Stomach (tissue), 9 donors: ENCODE measurements around the gene LRRFIP1. TPM values are rescaled to one million over a fixed set of nuclear protein-coding genes. Genes with fewer than 3 reads are reported as not detected.

Experiments used
- DNase-seq, 2 donors: peaks; one replicate each; pipeline versions ENCODE4 v3.0.0 to v3.0.0-alpha.2; 2013 to 2019
- H3K27ac ChIP-seq, 5 donors: fragments of 200-600 bp in 4 of 5; sonication (generic) in 4 of 5; one replicate each; pipeline ENCODE4 v1.5.1; 2013 to 2019; ENCODE audit warnings: mild to moderate bottlenecking in 1 of 5, moderate library complexity in 1 of 5
- H3K27me3 ChIP-seq, 3 donors: fragments of 200-600 bp; sonication (generic); one replicate each; pipeline ENCODE4 v1.5.1; 2017 to 2019; ENCODE audit warnings: mixed run types in 1 of 3
- H3K36me3 ChIP-seq, 4 donors: fragments of 200-600 bp; sonication (generic); 1 replicate in 3 of 4; 2 replicates in 1 of 4; pipeline ENCODE4 v1.5.1; 2016 to 2019
- H3K4me1 ChIP-seq, 4 donors: fragments of 200-600 bp; sonication (generic); one replicate each; pipeline ENCODE4 v1.5.1; 2016 to 2019
- H3K4me3 ChIP-seq, 4 donors: fragments of 200-600 bp; sonication (generic) in 3 of 4; one replicate each; pipeline ENCODE4 v1.5.1; 2016 to 2019; ENCODE audit warnings: mild to moderate bottlenecking in 1 of 4
- H3K9me3 ChIP-seq, 4 donors: fragments of 200-600 bp; sonication (generic); one replicate each; pipeline ENCODE4 v1.5.1; 2016 to 2019
- EP300 ChIP-seq: sonication (generic); formaldehyde crosslinking; IDR thresholded peaks from one replicate; pipeline ENCODE4 v1.6.1; 2017; ENCODE audit warnings: antibody characterized with exemption
- POLR2A ChIP-seq, 4 donors: fragments of 450-650 bp; IDR thresholded peaks; one replicate each; pipeline ENCODE4 v1.6.1; 2016; ENCODE audit warnings: antibody characterized with exemption in 4 of 4, control low read depth in 2 of 4, mild to moderate bottlenecking in 1 of 4, moderate library complexity in 1 of 4
- POLR2AphosphoS5 ChIP-seq, 3 donors: sonication (generic); formaldehyde crosslinking; IDR thresholded peaks; one replicate each; pipeline ENCODE4 v1.6.1; 2016; ENCODE audit warnings: antibody characterized with exemption in 3 of 3
- WGBS, 5 donors: extraction: QIAGEN DNeasy Blood & Tissue Kit in 3 of 5; methylation state at CpG; one replicate each; pipeline versions ENCODE4 v1.1.5 to v1.1.7; 2013 to 2018; 5-methylcytosine and 5-hydroxymethylcytosine counted together
- intact Hi-C: fragments of 100-400 bp; cut with DNase I; formaldehyde crosslinking; loops from one replicate; pipeline ENCODE4 v1.15.1; 2023; ENCODE audit warnings: low total_unique reads
- polyA plus RNA-seq, 3 donors: library from polyadenylated mRNA; stranded (reverse); fragments of 200-250 nt; gene quantifications; one replicate each; pipeline ENCODE4 v1.2.3, GENCODE V29; 2013
- total RNA-seq, 5 donors: library from RNA; depleted of rRNA; stranded (reverse); fragments of >200 nt; gene quantifications; one replicate each; pipeline versions ENCODE4 v1.1.0 to v1.2.3, GENCODE V29; 2014 to 2016
- TF ChIP-seq, protein P1 (sequence below), 7 experiments: fragments of 450-650 bp in 4 of 7; fragments of 200-600 bp in 3 of 7; sonication (generic) in 3 of 7; IDR thresholded peaks; one replicate each; pipeline ENCODE4 v1.5.1; 2016 to 2019; ENCODE audit warnings: antibody characterized with exemption in 7 of 7, control low read depth in 2 of 7, mild to moderate bottlenecking in 1 of 7
- donor health status: healthy with polysubstance abuse.
- donor health status: Bipolar disorder and iron deficiency.
- donor health status: healthy.

The LRRFIP1 gene
- total and polyA plus RNA-seq, 8 donors = 31.6 to 201 (median 130) TPM

DNA sequence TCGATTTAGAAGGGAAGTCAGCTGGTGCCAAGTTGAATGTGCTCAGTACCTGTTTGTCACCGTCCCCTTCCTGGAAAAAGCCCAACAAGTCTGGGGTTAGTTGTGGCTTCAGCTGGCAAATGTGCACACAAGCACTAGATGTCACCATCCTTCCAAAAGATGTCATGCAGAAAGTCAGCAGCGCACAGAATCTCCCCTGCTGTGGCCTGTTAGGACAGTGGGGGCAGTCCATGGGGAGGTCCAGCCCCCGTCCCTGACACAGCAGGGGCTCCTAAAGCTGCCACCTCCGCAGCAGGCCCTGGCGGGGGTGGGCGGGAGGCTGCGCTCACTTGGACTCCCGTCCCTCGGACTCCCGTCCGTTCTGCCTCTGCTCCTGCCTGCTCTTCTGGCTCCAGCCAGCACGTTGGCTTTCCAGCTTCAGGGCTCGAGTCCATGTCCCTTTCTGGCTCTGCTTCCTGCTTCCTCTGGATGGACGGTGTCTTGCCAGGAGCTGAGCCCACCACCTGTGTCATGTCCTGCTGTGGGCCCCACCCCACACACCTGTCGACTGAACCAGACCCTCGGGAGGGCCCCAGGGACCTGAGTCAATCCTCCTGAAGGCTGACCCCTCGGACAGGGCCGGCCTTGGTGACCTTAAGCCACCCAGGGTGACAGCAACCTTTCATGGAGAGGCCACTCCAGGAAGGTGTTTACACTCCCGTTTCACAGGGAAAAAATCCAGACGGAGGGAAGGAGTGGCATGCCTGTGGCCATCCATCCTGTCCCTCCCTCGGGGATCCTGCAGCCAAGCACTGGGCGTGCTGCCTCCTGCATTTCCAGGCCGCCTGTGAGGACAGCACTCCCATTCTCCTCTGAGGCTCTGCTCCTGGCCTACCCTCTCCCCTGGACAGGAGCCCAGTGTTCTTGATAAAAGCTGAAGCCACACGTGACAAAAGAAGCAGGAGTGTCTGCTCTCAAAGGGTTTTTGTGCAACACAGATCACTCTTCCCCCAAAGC is 45.3 kb upstream of the LRRFIP1 start:
- peaks cover 0 to 29% (median 14%) of the 10 kb centered on the region in 4 donors for H3K36me3 ChIP-seq
- TF ChIP-seq POLR2AphosphoS5 (IDR thresholded peaks at IDR 0.05) (peak; percentile 21 to 51 (median 50)), POLR2A (IDR thresholded peaks at IDR 0.05) (no peak), EP300 (no peak)
- TF ChIP-seq, protein P1, sequence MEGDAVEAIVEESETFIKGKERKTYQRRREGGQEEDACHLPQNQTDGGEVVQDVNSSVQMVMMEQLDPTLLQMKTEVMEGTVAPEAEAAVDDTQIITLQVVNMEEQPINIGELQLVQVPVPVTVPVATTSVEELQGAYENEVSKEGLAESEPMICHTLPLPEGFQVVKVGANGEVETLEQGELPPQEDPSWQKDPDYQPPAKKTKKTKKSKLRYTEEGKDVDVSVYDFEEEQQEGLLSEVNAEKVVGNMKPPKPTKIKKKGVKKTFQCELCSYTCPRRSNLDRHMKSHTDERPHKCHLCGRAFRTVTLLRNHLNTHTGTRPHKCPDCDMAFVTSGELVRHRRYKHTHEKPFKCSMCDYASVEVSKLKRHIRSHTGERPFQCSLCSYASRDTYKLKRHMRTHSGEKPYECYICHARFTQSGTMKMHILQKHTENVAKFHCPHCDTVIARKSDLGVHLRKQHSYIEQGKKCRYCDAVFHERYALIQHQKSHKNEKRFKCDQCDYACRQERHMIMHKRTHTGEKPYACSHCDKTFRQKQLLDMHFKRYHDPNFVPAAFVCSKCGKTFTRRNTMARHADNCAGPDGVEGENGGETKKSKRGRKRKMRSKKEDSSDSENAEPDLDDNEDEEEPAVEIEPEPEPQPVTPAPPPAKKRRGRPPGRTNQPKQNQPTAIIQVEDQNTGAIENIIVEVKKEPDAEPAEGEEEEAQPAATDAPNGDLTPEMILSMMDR (IDR thresholded peaks at IDR 0.05) = peak in 3 of 7 experiments; percentile 17 to 34 (median 27)
- peak overlapping the region; percentile 61 to 85 (median 77) for H3K27ac ChIP-seq
- DNase-seq = peak; percentile 84 to 85
- intact Hi-C loops = loop anchor here (10.0 kb wide), 1 partner anchor 163 kb away; no protein-coding TSS in a partner anchor
- peak overlapping the region in 1 of 4 donors; percentile 16 for H3K4me3 ChIP-seq
- WGBS, 5 donors = 10 to 32% (median 25%) methylated on average over 18 to 25 of the region's 25 CpGs
- peaks cover 18 to 35% (median 25%) of the 10 kb centered on the region in 4 donors for H3K4me1 ChIP-seq
- H3K27me3 ChIP-seq = no peaks in the 10 kb centered on the region
- no peaks in the 10 kb centered on the region for H3K9me3 ChIP-seq

DNA sequence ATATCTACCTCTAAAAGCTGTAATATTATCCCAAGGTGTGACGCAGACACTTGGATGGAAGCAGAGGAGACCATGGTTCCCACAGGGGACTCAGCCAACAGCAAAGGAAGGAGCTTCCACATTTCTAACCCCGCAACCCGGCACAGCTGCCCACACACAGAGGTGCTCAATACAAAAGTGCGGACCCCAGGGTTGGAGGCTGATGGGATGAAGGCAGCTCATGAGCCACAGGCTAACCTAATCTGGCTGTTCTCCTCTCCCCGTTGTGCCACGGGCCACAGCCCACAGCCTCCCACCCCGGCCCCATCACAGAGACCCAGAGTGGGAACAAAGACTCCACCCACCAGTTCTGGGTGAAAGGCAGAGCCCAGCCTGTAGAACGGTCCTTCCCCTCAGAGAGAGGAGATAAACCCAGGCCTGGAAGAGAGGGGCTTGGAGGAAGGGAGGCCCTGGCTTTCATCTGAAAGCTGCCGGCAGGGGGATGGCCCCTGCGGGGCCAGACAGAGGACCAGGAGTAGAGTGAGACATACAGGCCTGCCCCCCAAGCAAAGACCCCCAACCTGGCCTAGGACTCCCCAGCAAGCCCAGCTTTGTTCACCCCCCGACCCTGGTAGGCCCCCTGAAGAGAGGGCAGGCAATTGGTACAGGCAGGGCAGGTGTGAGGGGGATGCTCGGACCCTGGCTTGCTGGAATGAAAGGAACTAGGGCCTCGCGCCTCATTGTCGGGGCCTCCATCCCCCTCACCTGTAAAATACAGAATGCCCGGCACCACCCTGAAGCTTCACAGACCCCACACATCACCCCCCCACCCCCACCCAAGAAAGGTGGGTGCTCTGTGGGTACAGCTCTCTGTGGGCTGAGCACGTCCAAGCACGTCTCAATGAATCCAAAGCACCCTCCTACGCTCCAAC is 43.7 kb upstream of the LRRFIP1 start:
- TF ChIP-seq EP300 (no peak), POLR2A (IDR thresholded peaks at IDR 0.05) (no peak), POLR2AphosphoS5 (IDR thresholded peaks at IDR 0.05) (no peak)
- TF ChIP-seq, protein P1 (IDR thresholded peaks at IDR 0.05) = no peak
- peaks cover 18 to 51% (median 32%) of the 10 kb centered on the region in 4 donors for H3K4me1 ChIP-seq
- H3K27me3 ChIP-seq = no peaks in the 10 kb centered on the region
- WGBS, 5 donors = 80 to 87% (median 85%) methylated on average over 16 to 19 of the region's 19 CpGs
- peak overlapping the region in 1 of 5 donors; percentile 24 for H3K27ac ChIP-seq
- H3K9me3 ChIP-seq = no peaks in the 10 kb centered on the region
- no peak for DNase-seq
- no peak overlapping the region for H3K4me3 ChIP-seq
- H3K36me3 ChIP-seq = peaks cover 0 to 22% (median 6%) of the 10 kb centered on the region in 4 donors
- intact Hi-C loops = loop anchor here (10.0 kb wide), 1 partner anchor 161 kb away; no protein-coding TSS in a partner anchor

DNA sequence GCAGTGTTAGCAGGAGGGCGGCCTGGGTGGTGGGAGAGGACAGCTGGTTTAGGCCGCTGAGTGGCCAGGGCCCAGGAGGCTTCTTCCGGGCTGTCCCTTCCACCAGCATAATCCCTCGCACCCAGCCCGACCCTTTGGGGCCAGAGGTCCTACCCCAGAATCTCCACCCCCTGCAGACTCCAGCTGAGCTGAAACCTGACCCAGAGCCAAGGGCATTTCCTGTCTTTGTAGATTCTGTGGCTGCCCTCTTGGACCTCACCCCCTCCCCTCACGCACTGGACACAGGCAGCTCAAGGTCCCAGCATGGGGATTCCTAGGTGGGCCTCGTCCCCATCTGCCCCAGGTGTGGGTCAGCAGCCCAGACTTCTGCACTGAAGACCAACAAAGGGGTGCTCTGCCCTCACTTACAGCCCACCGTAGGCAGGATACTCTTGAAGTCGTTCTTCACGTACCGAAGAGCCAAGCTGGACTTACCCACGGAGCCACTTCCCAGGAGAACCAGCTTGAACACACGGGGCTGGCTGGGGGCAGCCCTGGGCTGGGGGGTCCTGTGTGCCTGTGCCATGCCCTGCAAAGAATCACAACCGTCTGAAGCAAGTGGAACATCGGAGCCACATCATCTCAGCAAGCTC is 41.7 kb upstream of the LRRFIP1 start:
- Histone ChIP-seq H3K36me3 (peaks cover 0 to 22% (median 6%) of the 10 kb centered on the region in 4 donors), H3K4me1 (peaks cover 24 to 63% (median 39%) of the 10 kb centered on the region in 4 donors), H3K9me3 (no peaks in the 10 kb centered on the region), H3K27me3 (no peaks in the 10 kb centered on the region), H3K4me3 (no peak overlapping the region), H3K27ac (peak overlapping the region in 1 of 5 donors; percentile 1)
- intact Hi-C loops = loop anchor here (10.0 kb wide), 1 partner anchor 159 kb away; no protein-coding TSS in a partner anchor
- TF ChIP-seq POLR2AphosphoS5 (IDR thresholded peaks at IDR 0.05) (no peak), EP300 (no peak), POLR2A (IDR thresholded peaks at IDR 0.05) (no peak)
- TF ChIP-seq, protein P1 (IDR thresholded peaks at IDR 0.05) = no peak
- WGBS, 5 donors = 83 to 85% (median 83%) methylated on average over 15 of the region's 15 CpGs
- no peak for DNase-seq
